ENCODE measurements around the gene TFPI. TPM values are rescaled to one million over a fixed set of nuclear protein-coding genes. Genes with fewer than 3 reads are reported as not detected.
A peak's percentile ranks its signal among the peaks of the same experiment; 100 is the strongest.

TFPI gene
- total RNA-seq, 1 donor from 2014 or later, result 735 TPM

DNA sequence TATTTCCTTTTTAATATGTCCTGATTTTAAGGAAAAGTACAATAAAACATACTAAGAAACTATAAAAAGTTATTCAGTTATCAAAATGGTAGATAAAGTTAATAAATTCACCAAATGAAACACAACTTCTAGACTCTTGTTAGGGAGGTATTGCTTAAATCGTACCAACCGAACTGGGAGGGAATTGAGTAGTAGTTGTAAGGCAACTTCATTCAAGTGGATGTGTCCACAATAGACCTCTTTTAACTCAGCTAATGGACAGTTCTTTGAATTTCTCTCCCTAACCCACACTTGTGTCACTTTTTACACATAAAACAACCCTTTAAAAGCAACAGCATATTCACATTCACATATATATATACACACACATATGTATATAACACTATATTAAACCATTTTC lies 57.1 kb downstream of the TFPI start:
- peaks cover 13% of the 10 kb centered on the region for H3K4me1 Mint-ChIP-seq (ENCODE audit: unreplicated experiment)
- H3K27ac Mint-ChIP-seq (ENCODE audit: unreplicated experiment), result no peak overlapping the region
- no peak for DNase-seq (ENCODE audit: low spot score)
- H3K36me3 Mint-ChIP-seq (ENCODE audit: low read depth, unreplicated experiment), result peaks cover 53% of the 10 kb centered on the region
- no peak overlapping the region for H3K4me3 Mint-ChIP-seq (ENCODE audit: unreplicated experiment)
- peaks cover 5% of the 10 kb centered on the region for H3K27me3 Mint-ChIP-seq (ENCODE audit: unreplicated experiment)
- no peak for TF ChIP-seq CTCF (IDR thresholded peaks at IDR 0.05; ENCODE audit: unreplicated experiment)
- H3K9me3 Mint-ChIP-seq (ENCODE audit: unreplicated experiment), result no peaks in the 10 kb centered on the region

- Mint-ChIP-seq H3K27ac (ENCODE audit: unreplicated experiment) (no peak overlapping the region), H3K4me1 (ENCODE audit: unreplicated experiment) (peaks cover 7% of the 10 kb centered on the region), H3K9me3 (ENCODE audit: unreplicated experiment) (no peaks in the 10 kb centered on the region), H3K4me3 (ENCODE audit: unreplicated experiment) (peak overlapping the region; percentile 83), H3K36me3 (ENCODE audit: low read depth, unreplicated experiment) (peaks cover 61% of the 10 kb centered on the region), H3K27me3 (ENCODE audit: unreplicated experiment) (peaks cover 5% of the 10 kb centered on the region)
- no peak for DNase-seq (ENCODE audit: low spot score)
- TF ChIP-seq CTCF (IDR thresholded peaks at IDR 0.05; ENCODE audit: unreplicated experiment), result no peak
Measured at GRCh38 chr2:187495324-187495723, 58.9 kb downstream of the TFPI start.

GRCh38 chr2:187493877-187494568 lies 60.2 kb downstream of the TFPI start:
- Mint-ChIP-seq H3K9me3 (ENCODE audit: unreplicated experiment) (no peaks in the 10 kb centered on the region), H3K36me3 (ENCODE audit: low read depth, unreplicated experiment) (peaks cover 61% of the 10 kb centered on the region), H3K27ac (ENCODE audit: unreplicated experiment) (no peak overlapping the region), H3K27me3 (ENCODE audit: unreplicated experiment) (peaks cover 5% of the 10 kb centered on the region), H3K4me3 (ENCODE audit: unreplicated experiment) (peak overlapping the region; percentile 83), H3K4me1 (ENCODE audit: unreplicated experiment) (peaks cover 7% of the 10 kb centered on the region)
- no peak for DNase-seq (ENCODE audit: low spot score)
- TF ChIP-seq CTCF (IDR thresholded peaks at IDR 0.05; ENCODE audit: unreplicated experiment), result no peak

GRCh38 chr2:187493180-187493579 lies 61.1 kb downstream of the TFPI start:
- Mint-ChIP-seq H3K36me3 (ENCODE audit: low read depth, unreplicated experiment) (peaks cover 61% of the 10 kb centered on the region), H3K9me3 (ENCODE audit: unreplicated experiment) (no peaks in the 10 kb centered on the region), H3K27ac (ENCODE audit: unreplicated experiment) (no peak overlapping the region), H3K4me1 (ENCODE audit: unreplicated experiment) (peaks cover 7% of the 10 kb centered on the region), H3K27me3 (ENCODE audit: unreplicated experiment) (peaks cover 5% of the 10 kb centered on the region), H3K4me3 (ENCODE audit: unreplicated experiment) (peak overlapping the region; percentile 82)
- no peak for TF ChIP-seq CTCF (IDR thresholded peaks at IDR 0.05; ENCODE audit: unreplicated experiment)
- no peak for DNase-seq (ENCODE audit: low spot score)

GRCh38 chr2:187486241-187486640 lies 68.0 kb downstream of the TFPI start:
- no peak overlapping the region for H3K4me3 Mint-ChIP-seq (ENCODE audit: unreplicated experiment)
- H3K27ac Mint-ChIP-seq (ENCODE audit: unreplicated experiment), result no peak overlapping the region
- H3K27me3 Mint-ChIP-seq (ENCODE audit: unreplicated experiment), result peaks cover 3% of the 10 kb centered on the region
- no peaks in the 10 kb centered on the region for H3K9me3 Mint-ChIP-seq (ENCODE audit: unreplicated experiment)
- no peak for DNase-seq (ENCODE audit: low spot score)
- TF ChIP-seq CTCF (IDR thresholded peaks at IDR 0.05; ENCODE audit: unreplicated experiment), result no peak
- peaks cover 22% of the 10 kb centered on the region for H3K4me1 Mint-ChIP-seq (ENCODE audit: unreplicated experiment)
- peaks cover 17% of the 10 kb centered on the region for H3K36me3 Mint-ChIP-seq (ENCODE audit: low read depth, unreplicated experiment)
